ENCODE data around the gene SPSB2. TPM values are rescaled to one million over a fixed set of nuclear protein-coding genes. Genes with fewer than 3 reads are reported as not detected.
"Not testable (repeated sequence)": the region's sequence is repeated elsewhere in the genome, so short reads cannot be mapped to it uniquely, and the experiment has no call there.

SPSB2 gene, protein sequence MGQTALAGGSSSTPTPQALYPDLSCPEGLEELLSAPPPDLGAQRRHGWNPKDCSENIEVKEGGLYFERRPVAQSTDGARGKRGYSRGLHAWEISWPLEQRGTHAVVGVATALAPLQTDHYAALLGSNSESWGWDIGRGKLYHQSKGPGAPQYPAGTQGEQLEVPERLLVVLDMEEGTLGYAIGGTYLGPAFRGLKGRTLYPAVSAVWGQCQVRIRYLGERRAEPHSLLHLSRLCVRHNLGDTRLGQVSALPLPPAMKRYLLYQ
- 9.2 TPM for polyA plus RNA-seq (ENCODE audit: insufficient read length)
- long read RNA-seq, donor 1, partial matches to known transcripts: 53 of 57 reads
- long read RNA-seq, donor 1, other reads (novel, unspliced or antisense): 0 of 57 reads
- long read RNA-seq, donor 2, partial matches to known transcripts: 6 of 7 reads
- long read RNA-seq, donor 2, other reads (novel, unspliced or antisense): 0 of 7 reads
- long read RNA-seq, donor 3, partial matches to known transcripts: 19 of 44 reads
- long read RNA-seq, donor 3, other reads (novel, unspliced or antisense): 25 of 44 reads
- long read RNA-seq, donor 4, partial matches to known transcripts: 0 of 1 reads
- long read RNA-seq, donor 4, other reads (novel, unspliced or antisense): 0 of 1 reads
- long read RNA-seq, donor 5, transcript SPSB2-204 (3 exons, 1,205 nt): major isoform, 8 of 783 reads
- long read RNA-seq, donor 5, partial matches to known transcripts: 749 of 783 reads
- long read RNA-seq, donor 5, other reads (novel, unspliced or antisense): 25 of 783 reads
- long read RNA-seq, donor 6, partial matches to known transcripts: 0 of 4 reads
- long read RNA-seq, donor 6, other reads (novel, unspliced or antisense): 0 of 4 reads
- long read RNA-seq, donor 7, partial matches to known transcripts: 15 of 16 reads
- long read RNA-seq, donor 7, other reads (novel, unspliced or antisense): 0 of 16 reads
- long read RNA-seq, donor 8, partial matches to known transcripts: 0 of 1 reads
- long read RNA-seq, donor 8, other reads (novel, unspliced or antisense): 0 of 1 reads

DNA sequence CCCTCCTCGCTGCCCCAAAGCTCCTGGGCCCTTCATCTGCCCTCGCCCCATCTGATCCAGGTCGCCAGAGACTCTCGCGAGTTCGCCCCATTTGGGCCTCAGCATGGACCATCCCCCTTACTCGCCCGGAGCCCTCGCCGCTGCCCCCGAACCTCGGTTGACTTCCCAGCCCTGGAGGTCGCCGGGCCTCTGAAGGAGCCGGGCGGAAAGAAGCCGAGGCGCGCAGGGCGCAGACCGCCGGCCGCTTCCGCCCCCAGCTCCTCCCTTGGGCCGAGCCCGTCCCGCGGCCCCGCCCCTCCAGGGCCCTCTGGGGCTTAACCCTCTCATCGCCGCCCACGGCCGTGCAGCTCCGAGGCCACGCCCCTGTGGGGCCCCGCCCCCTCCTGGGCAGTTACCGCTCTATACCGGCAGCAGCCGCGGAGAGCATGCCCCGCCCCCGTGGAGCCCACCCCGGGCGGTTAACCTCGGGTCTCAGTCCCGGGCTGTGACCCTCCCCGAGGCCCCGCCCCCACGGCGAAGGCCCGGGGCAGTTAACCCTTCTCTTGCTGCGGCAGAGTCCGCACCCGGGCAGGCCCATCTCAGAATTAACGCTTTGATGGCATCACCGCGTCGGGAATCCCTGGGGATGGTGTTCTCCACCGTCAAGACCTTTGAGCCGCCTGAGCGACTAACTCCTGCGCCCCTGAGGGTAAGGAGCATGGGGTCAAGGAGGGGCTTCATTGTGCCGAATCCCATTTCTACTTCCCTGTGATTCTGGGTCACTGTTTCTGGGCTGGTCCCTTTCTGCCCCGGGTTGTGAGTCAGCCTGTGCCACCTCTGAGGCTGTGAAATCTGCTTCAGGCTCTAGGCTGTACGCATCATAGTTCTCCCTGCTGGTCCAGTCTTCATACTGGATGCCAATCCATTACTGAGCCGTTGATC, at the start of gene SPSB2:
Gene SPSB2 (minus strand): TSS at position 210 of the 921 bp plus-strand sequence. CDS start 402 bp downstream, outside the sequence.
- peak; percentile 97 for DNase-seq

DNA sequence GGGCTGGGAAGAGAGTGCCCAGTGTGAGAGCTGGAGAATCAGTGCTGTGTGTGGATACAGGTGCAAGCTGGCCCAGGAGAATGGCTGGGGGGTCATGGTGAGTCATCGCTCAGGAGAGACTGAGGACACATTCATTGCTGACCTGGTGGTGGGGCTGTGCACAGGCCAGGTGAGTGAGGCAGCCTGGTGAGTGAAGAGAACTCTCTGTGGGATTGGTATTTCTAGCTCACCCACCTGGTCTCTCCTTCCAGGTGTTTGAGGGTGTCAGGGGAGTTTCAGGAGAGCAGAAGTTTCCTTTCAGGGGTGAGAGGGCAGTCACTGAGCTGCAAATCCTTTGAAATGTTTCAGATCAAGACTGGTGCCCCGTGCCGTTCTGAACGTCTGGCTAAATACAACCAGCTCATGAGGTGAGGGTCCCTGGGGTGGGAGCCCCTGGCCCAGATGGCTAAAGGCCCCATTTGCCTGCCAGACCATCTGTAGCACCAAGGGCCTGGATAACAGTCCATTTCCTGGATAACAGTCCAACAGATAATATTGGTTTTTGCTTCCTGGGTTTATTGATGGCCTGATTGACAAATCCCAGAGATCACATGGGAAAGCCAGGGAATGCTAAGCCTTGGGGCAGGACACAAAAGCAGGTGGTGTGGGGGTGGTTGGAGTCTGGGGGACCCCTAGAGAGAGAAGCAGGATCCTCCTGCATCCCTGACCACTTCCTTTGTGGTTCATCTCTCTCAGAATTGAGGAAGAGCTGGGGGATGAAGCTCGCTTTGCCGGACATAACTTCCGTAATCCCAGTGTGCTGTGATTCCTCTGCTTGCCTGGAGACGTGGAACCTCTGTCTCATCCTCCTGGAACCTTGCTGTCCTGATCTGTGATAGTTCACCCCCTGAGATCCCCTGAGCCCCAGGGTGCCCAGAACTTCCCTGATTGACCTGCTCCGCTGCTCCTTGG, 49.2 kb upstream of the SPSB2 start:
- DNase-seq: no peak

DNA sequence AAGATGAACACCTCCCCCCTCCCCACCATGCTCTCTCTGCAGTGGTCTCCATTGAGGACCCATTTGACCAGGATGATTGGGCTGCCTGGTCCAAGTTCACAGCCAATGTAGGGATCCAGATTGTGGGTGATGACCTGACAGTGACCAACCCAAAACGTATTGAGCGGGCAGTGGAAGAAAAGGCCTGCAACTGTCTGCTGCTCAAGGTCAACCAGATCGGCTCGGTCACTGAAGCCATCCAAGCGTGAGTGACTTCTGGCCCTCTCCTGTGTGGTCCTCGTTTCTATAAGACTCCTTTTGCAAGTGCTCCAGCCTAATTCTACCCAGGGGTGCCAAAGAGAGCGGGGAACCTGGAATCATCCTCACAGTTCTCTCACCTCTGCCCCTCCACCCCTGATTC, 48.4 kb upstream of the SPSB2 start:
- no peak for DNase-seq

DNA sequence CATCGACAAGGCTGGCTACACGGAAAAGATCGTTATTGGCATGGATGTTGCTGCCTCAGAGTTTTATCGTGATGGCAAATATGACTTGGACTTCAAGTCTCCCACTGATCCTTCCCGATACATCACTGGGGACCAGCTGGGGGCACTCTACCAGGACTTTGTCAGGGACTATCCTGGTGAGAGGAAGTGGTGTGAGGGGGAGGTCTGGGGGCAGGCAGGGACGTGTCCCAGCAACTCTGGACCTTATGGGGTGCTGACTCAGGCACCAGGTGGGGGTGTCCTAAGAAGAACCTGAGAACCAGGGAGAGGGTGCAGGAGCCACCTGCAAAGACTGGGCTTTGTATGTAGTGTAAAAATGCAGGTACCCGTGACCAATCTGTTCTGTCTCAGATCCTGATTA, 46.5 kb upstream of the SPSB2 start:
- no peak for DNase-seq

DNA sequence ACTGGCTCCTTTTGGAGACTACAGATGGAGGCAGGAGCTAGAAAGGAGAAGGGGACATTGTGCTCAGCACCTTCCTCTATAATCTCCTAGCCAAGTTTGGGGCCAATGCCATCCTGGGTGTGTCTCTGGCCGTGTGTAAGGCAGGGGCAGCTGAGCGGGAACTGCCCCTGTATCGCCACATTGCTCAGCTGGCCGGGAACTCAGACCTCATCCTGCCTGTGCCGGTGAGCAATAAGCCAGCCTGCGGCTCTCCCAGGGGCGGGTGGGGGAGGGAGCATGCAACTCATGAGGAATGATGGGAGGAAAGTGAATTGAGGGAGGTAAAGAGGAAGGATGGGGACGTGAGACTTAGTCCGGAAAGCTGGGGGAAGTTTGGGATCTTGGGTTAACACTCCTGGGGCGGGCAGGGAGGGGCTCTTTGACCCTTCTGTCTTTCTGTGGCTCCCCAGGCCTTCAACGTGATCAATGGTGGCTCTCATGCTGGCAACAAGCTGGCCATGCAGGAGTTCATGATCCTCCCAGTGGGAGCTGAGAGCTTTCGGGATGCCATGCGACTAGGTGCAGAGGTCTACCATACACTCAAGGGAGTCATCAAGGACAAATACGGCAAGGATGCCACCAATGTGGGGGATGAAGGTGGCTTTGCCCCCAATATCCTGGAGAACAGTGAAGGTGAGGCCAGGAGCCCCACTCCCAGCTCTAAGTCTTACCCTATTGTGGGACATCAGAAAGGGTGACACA, 44.6 kb upstream of the SPSB2 start:
- DNase-seq: no peak

DNA sequence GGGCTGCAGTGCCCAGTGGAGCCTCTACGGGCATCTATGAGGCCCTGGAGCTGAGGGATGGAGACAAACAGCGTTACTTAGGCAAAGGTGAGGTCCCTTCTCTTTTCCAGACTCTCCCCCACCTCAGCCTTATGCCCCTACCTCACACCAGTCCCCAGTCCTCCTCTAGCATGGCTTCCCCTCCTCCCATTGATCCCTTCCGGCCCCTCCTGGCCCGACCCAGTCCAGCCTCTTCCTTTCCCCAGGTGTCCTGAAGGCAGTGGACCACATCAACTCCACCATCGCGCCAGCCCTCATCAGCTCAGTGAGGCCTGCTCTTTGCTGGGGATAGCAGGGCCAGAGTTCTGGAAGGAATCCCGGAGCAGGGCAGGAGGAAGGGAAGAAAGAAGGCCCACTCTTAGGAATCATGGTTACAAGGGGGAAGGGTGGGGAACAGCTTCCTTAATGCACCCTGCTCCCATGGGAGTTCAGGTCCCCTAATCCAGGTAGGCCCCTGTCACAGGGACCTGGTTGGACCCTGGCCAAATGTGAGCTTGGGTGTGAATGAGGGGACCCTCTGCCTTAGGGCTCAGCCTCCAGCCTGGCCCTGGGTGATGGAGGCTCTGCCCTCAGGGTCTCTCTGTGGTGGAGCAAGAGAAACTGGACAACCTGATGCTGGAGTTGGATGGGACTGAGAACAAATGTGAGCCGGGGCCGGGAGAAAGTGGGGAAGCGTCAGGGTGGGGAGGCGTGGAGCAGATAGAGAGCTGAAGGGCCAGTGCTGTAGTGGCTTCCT, 43.5 kb upstream of the SPSB2 start:
- no peak for DNase-seq

DNA sequence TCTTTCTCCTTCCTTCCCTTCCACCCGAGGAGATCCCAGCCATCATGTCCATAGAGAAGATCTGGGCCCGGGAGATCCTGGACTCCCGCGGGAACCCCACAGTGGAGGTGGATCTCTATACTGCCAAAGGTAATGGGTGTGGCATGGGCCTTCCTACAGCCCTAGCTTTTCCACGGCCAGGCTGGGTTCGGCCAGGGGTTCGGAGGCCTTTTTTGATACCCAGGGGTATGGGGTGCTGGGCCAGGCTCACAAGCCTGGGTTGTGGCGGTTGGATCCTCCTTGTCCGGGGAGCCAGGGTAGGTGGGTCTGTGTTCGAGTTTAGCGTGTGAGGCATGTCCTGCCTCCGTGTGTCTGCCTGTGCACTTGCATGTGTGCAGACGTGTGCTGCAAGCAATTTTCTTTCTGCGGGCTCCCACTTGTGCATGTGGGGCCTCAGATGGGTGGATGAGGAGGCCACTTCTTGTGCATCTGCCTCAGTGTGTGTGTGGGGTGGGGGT, 42.7 kb upstream of the SPSB2 start:
- no peak for DNase-seq

DNA sequence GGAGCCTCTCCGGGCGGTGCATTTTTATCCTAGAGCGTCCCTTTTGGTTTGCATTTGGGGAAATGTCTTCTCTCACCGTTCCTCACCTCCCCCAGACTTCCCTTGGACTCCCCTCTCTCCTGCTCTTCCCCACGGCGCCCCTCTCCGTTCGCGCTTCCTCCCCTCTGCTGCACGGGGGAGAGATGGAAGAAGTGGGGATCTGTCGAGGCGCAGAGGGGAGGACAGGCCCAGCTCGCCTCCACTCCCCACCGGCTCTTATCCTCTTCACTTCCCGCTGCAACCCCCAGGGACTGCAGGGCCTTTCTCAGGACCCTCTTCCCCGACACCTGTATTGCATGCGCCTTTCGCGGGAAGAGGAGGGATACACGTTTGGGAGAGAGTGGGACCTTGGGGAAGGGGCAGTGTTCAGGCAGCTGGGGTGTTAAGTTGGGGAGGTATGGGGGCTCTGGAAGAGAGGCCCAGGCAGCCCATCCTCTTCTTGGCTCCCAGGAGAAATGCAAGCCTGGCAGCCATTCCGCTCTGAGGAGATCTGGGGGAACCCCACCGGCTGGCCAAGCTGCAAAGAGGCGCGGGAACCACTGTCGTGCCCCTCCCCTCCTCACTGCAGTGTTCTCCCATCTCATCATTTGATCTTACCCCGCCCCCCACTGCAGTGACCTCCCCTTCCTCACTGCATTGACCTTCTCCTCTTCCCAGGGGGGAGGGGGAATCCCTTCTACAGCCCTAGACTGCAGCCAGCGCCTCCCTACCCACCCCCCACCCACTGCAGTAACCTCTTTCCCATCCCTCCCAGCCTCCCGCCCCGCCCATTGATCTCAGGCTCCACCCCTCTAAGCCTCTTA, 42.1 kb upstream of the SPSB2 start:
- DNase-seq: no peak

DNA sequence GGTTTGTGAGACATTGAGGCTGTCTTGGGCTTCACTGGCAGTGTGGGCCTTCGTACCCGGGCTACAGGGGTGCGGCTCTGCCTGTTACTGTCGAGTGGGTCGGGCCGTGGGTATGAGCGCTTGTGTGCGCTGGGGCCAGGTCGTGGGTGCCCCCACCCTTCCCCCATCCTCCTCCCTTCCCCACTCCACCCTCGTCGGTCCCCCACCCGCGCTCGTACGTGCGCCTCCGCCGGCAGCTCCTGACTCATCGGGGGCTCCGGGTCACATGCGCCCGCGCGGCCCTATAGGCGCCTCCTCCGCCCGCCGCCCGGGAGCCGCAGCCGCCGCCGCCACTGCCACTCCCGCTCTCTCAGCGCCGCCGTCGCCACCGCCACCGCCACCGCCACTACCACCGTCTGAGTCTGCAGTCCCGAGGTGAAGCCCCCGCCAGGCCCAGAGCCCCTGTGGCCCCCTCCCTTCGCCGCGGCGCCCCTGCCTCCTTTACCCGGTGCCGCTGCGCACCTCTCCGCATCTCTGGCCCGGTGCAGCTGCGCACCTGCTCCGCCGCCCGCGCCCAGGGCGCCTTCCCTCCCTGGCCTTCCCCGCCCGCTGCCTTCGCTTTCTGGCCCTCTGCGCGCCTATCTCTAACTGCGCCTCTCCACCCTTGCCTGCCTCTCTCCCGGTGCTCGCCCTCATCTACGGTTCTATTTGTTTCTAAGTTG, 41.3 kb upstream of the SPSB2 start, which contains the start of gene ENO2:
Gene ENO2 (plus strand): TSS at position 335 of the 701 bp plus-strand sequence. CDS start 1,253 bp downstream, outside the sequence.
- peak; percentile 43 for DNase-seq

DNA sequence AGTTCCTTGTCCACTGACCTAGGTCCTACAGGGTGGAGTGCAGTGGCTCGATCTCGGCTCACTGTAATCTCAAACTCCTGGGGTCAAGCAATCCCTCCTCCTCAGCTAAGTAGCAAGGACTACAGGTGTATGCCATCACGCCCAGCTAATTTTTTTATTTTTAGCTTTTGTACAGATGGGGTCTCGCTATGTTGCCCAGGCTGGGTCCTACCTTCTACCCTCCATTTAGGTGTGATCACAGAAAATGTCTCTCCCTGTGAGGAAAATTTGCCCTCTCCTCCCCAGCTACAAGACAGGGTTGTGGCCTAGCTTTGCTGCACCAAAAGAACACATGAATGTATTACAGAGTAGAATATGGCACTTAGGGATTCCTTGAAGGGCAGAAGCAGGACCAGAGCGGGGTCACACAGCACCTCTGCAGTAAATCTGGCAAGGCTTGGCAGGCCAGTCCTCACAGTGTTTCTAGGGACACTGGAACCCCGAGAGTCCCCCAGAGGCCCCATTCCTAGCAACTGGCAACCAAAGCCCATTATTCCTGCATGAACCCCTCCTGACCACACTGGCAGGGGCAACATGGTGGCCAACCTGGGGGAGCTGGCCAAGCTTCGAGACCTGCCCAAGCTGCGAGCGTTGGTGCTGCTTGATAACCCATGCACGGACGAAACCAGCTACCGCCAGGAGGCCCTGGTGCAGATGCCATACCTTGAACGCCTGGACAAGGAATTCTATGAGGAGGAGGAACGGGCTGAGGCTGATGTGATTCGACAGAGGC, 39.2 kb upstream of the SPSB2 start:
- no peak for DNase-seq

DNA sequence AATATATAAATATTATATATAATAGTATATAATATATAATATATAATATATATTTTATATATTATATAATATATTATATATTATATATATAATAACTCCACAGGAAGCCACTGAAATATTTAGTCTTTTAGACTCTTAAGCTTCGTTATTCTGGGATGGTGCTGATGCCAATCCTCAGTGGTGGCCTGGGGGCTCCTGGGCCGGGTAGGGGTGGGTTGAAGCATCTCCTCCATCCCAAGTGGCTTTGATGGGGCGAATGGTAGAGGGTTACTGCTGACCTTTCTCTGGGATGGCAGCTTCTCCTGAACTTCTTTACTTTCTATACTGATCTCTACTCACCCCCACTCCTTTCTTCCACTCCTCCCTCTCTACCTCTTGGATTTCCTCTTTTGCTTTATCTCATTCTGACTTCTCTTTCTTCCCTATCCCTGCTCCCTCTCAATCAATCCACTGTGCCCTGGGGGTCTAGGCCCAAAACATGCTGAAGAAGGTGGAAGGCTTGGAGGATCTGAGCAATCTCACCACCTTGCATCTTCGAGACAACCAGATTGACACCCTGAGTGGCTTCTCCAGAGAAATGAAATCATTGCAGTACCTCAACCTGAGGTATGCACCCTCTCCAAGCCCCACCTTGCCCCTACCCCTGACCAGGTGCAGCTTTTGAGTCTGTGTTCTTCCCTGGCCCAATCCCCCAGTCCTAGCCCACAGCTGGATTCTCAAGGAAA, 36.5 kb upstream of the SPSB2 start:
- DNase-seq: no peak

DNA sequence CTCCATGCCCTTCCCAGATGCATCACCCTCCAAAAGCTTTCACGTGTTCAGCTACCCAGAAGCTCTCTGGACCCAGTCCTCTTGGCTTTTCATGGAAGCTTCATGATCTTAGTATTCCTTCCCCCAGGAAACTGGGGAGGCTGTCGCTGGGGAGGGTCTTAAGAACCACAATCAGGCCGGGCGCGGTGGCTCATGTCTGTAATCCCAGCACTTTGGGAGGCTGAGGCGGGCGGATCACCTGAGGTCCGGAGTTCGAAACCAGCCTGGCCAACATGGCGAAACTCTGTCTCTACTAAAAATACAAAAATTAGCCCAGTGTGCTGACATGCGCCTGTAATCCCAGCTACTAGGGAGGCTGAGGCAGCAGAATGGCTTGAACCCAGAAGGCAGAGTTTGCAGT, 35.0 kb upstream of the SPSB2 start:
- not testable (repeated sequence) for DNase-seq

DNA sequence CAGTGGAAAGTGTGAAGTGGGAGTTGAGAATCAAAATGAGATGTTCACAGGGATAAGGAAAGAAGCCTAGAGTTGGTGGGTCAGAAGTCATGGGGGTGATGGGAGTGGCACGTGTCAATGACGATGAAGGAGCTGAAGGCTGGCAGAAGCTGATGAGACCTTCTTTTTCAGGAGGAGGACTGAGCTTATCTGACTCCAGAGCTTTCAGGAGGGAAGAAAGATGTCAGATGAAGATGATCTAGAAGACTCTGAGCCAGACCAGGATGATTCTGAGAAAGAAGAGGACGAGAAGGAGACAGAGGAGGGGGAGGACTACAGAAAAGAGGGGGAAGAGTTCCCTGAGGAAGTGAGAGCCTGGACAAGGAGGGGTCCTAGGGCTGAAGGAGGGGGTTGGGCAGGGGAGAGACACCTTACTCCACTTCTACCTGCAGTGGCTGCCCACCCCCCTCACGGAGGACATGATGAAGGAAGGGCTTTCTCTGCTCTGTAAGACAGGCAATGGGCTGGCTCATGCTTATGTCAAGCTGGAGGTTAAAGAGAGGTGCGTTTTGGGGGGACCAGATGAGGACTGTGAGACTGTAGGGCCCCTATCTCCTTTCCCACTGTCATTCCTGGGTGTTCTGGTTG, 32.4 kb upstream of the SPSB2 start:
- no peak for DNase-seq
